Eye (tissue), 1 donor: ENCODE measurements around the gene FBXO2.

ENCODE experiments used
- DNase-seq: peaks from one replicate; pipeline ENCODE4 v3.0.0-alpha.2; 2015

Gene FBXO2, protein sequence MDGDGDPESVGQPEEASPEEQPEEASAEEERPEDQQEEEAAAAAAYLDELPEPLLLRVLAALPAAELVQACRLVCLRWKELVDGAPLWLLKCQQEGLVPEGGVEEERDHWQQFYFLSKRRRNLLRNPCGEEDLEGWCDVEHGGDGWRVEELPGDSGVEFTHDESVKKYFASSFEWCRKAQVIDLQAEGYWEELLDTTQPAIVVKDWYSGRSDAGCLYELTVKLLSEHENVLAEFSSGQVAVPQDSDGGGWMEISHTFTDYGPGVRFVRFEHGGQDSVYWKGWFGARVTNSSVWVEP

DNA sequence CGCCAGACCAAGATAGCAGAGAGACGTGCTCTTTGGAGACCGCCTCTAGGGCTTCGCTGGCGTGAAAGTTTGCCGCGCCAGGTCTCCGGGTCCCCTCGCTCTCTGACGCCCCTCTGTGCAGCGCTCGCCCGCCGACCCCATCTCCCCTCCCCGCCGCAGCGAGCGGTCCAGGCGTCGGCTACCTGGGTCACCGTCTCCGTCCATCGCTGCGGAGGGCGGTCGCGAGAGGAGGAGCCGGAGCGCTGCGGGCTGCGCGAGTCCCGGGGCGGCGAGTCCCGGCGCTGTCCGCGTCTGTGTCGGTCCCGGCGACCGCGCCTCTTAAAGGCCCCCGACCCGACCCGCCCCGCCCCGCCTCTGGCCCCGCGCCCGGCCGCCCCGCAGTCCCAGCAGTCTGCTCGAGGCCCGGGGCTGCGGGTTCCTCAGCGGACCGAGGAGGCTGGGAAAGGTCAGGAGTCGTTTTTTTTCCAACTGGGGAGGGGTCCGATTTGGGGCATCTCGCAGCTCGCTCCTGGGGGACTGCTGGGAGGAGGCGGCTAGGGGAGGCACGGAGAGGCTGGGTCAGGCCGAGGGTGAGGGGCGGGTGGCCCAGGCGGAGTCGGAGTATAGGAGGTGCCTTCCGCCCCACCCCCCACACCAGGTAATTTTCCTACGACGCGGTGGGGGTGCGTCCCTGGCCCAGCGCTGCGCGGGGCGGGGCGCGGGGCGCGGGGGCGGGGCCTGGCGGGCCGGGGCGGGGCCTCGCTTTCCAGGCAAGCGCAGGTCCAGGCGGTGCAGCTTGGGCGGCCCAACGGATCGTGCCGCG, at the start of gene FBXO2, which contains the start of gene FBXO44:
Gene FBXO2 (minus strand): TSS at position 293 of the 802 bp plus-strand sequence. CDS start 89 bp downstream, at position 204.
Gene FBXO44 (plus strand): TSS at position 741 of the 802 bp plus-strand sequence. CDS start 959 bp downstream, outside the sequence.
- DNase-seq: peak; percentile 63

DNA sequence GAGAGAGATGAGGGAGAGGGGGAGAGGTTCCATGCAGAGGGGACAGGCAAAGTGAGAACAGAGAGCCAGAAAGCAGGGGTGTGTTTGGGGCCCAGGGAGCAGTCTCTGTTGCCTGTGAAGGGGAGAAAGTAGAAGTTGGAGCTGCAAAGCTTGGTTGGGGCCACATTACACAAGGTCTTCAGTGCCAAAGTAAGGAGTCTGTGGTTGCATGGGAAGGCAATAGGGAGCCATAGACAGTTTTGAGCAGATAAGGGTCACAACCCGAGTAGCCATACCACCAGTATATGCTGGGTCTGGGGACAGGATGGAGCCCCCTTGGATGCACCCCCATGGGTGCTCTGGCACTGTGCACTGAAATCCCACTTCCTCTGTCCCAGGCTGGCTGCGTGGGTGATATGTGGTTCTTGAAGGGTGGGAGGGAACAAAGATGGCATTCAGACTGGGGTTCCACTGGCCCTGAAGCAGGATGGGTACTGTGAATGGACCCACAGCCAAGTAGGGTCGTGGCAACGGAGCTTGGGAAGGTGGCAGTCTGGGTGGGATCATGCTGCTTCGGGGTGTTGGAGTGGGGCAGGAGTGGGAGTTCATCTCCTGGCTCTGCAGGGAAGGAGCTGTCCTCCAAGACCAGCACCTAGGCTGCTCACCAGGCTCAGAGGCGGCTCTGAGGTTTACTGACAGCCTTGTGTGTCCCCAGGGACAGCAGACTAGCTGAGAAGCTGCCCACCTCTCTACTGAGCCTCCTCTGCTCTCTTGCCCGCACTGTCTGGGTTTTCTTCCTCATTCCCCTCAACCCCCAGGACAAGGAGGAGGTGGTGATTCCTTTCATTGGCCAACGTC, 49.3 kb upstream of the FBXO2 start:
- DNase-seq: no peak

DNA sequence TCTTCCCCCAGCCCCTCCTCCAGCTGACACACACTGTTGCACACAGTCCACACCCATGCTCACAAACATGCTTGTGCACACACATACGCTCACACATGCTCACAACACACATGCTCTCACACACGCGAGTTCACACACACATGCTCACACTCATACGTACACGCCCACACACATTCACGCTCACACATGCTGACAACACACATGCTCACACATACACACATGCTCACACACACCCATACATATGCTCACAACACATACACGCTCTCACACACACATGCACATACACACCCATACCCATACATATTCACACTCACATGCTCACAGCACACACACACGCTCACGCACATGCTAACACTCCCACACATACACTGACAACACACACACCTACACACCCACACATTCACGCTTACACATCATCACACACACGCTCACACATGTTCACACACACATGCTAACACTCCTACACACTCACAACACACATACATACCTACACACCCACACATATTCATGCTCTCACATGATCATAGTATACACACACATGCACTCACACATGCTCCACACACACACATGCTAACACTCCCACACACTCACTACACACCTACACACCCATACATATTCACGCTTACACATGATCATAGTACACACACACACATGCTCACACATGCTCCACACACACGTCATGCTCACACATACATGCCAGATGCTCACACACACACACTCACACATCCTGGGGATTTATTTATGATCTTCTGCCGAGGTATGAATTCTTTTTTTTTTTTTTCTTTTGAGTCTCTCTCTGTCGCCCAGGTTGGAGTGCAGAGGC, 48.0 kb upstream of the FBXO2 start:
- no peak for DNase-seq

DNA sequence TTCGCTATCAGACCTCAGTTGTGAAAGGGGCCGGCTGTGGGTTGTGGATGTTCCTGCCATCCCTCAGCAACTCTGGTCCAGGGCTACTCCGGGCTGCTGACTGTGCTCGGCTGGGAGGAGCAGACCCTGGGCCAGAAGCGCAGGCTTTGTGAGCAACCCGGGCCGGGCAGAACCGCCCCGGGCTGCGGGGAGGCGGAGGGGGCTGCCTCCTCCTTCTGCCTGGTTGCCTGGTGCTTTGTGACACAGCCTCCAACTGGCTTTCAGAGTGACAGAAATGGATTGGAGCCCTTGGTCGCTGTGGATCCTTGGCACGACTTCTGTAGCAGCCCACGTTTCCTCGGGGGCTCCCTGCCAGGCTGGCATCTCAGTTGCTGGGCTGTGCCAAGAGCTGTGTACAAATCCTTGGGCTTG, 47.3 kb upstream of the FBXO2 start:
- DNase-seq: peak; percentile 72

DNA sequence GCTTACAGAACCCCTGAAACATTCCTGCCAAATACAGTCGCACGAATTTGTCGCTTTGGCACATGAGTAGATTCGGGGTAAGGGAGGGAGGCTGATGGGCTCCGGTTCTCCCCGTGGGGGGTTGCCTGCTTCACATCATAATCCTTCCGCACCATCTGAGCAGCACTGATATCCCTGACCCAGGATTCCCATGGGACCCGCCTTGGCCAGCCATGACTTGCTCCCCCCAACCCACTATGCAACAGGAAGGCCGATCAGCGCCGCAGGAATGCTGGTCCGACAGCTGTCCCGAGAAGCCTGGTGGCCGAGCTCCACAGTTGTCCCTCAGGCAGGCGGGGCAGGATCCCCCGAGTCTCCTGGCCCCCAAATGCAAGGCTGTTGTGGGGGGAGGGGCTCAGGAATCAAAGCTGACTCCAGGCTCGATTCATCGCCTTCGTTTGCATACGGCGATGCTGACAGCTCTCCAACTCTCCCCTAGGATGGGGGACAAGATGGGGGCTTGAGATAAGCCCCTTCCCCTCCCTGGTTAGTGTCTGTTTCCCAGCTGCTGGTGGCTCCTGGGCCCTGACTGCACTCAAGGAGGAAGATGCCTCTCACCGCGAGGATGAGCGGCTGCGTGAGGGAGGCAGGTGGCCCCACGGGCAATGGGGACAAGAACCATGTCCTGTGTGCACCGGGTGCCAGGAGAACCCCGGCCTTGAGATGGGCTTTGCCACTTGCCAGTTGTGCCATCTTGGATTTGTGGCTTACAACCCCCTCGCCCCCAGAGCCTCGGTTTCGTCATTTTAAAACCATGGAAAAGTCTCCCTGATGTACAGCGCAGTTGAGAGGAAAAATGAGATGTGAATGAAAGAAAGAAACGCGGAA, 46.6 kb upstream of the FBXO2 start:
- peak; percentile 90 for DNase-seq

DNA sequence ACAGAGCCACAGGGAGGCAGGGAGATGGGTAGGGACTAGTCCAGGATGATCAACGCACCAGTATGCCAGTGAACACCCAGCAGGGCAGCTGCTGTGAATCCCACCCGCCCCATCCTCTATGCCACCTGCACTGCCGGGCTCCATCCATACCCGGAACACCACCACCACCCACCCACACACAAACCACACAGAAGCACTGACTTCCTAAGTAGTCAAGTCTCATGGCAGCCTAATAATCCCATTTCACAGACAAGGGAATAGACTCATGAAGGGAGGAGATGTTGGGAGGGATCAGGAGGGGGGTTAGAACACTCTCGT, 43.6 kb upstream of the FBXO2 start:
- no peak for DNase-seq

DNA sequence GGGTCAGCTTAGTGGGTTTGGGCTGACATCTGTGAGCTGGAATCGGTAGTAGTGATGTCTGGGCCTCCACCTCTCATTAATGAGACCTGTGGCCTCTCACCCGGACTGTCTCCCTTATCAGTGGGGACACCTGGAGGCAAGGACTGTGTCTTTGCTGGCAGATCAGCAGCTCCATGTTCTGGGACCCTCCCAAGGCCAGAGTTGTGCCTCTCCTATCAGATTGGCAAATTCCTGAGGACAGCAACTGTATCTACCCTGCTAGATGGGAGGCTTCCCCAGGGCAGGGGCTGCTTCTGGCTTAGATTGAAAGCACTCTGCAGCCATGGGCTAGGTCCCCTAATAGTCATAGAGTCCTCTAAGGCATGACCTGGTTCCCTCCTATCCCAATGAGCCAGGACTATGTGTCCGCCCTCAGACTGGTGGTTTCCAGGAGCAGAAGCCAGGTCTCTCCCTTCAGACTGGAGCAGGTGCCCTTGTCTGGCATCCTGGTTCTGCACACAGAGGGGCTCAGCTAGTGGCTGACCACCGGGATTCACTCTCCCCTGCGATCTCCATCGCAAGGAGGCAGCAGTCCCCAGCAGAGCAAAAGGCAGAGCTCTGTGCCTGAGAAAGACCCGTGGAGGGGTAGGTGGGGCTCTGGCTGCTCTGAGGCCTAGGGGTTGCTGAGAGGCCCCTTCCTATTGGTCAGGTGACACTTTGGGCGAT, 43.1 kb upstream of the FBXO2 start:
- DNase-seq: no peak

DNA sequence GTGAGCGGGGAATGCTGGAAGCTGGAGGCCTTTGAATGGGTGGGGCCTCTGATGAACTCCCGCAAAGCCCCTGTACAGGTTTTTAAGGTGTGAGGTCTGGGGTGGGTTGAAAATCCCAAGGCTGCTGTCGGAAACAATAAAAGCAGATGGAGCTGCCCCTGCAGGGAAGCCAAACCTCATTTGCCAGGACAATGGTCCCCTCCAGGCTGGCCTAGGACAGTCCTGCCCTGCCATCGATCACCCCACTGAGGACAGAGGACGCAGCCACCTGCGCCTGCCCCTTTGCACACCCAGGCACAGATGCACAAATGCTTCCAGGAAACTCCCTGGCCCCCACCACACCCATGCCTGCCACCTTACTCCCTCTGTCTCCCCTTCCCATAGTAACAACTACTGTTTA, 41.6 kb upstream of the FBXO2 start:
- DNase-seq: no peak

DNA sequence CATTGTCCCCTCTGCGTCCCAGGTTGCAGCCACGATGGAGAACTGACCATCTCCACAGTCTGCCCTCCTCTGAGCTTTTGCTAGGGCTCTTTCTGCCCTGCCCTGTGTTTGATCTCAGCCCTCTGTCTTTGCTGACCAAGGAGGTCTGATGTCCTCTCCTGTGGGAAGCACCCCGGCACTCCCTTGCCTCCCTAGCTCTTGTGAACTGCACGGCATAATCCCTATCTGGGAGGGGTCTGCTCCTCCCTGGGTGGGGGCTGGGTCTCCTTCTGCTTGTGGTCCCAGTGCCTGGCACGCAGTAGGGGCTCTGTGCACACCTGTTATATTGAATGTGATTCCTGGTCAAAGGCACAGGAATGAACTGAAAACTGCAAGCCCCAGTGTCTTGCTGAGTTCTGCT, 39.7 kb upstream of the FBXO2 start:
- no peak for DNase-seq

DNA sequence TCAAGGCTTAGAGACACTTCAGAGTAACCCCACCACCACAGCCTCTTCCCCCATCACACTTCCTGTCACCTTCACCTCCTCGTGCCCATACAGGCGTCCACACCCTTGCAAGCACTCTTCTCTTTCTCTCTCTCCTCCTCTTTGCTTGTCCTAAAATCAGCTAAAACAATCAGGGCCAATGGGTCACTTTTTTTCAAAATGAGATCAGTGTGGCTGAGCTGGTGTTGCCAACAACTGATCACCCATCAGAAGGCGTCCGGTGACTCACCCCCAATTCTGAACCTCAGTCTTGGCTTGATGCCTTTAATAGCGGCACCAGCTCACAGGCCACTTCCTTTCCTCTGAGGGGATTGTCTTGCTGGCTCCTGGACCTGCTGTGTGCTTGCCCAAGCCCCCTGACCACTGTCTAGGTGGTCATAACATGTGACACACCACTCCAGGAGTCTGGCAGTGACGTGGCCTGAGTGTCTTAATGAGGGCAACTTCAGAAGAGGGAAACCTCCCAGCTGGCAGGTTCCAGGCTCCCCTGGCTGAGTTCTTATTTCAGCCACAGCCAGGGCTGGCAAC, 38.9 kb upstream of the FBXO2 start:
- peak; percentile 50 for DNase-seq

DNA sequence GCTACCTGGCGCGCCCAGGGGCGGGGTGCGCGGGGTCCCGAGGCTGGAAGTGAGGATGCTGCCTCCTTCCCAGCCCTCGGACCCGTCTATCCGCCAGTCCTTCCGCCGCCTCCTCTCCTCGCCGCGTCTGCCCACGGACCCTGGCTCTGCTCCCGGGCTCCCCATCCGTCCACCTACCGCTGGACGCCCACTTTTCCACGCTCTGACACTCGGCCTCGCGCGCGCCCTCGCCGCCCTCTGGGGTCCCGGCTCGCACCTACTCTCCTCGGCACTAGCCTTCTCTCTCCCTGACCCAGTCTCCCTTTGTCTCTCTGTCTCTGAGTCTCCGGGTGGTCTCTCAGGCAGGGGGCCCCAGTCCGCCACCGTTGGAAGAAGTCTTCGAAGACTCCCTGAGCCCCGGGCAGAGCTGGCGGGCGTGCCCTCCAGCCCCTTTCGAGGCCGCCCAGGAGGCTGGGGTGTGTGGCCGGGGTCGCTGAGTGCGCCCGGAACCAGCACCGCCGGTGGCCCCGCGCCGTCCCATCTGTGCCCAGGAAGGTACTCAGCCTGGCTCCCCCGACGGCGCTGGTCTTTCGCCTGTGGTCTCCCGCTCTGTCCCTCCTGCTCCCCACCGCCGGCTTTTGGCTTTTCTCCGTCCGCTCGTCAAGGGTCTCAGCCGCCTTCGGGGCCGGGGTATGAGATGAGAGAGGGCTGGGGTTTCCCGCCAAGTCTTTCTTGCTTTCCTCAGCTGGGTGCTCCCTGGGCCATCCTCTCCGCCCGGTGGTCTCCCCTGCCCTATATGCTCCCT, 37.9 kb upstream of the FBXO2 start:
- DNase-seq: peak; percentile 56

DNA sequence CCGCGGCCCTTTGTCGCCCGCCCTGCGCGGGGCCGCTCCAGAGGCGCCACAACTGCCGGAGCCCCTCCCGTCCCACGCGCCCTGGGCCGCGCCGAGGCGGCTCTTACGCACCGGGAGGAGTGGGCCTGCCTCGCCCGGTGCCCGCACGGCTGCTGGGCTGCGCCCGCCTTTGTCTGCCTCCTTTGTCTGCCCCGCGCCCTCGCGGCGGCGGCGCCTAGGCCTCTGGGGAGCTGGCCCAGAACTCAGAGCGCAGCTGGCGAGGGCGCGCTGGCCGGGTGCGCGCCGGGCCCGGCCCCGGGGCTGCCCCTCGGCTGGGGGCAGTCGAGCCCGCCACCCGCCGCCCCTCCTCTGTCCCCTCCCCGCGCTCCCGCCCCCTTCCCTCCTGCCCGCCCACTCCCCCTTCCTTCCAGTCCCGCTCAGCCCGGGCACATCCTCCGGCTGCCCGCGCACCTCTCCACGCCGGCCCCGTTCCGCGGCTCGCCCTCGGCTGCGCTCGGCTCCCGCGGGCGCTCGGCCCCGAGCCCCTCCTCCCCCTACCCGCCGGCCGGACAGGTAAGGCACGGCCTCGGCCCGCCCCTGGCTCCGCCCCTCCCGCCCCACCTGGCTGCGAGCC, 37.2 kb upstream of the FBXO2 start, which contains the start of gene DRAXIN:
Gene DRAXIN (plus strand): TSS at position 409 of the 613 bp plus-strand sequence. CDS start 14,549 bp downstream, outside the sequence.
- peak; percentile 88 for DNase-seq

DNA sequence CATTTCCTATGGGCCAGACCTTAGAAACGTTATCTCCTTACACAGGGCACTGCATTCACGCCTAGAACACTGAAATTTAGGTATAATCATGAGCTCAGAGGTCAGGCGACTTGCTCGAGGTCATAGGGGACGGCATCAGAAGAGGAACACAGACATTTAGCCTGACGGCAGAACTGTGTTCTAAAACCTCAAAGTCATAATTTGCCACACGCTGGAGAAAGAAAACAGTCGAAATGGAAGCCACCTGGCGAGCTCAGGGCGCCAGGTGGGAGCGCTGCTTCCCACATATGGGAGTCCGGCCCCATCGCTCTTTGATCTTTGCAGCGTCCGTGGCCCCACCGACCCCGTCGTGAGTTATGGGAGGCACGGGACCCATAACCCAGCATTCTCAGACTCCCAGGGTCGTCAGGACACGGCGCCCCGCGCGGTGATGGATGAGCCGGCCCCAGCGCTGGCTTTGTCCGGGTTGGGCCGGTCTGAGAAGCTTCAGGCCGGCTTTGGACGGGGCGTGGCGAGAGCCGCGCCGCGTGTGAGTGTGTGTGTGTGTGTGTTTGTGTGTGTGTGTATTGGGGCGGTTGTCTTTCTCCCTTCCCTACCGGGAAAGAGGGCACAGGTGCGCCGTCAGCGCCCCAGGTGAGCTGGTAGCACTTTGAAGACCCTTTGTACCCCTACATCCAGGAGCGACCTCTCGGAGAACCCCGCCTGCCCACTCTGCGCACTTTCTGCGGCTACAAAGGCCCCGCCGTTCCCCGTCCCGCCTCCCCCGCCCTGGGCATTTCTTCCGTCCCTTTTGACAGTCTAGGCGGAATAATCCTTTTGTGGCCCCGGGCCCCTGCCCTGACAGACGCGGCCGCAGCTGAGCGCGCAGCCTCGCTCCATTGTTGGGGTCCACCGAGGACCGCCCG, 36.4 kb upstream of the FBXO2 start:
- DNase-seq: peak; percentile 86

DNA sequence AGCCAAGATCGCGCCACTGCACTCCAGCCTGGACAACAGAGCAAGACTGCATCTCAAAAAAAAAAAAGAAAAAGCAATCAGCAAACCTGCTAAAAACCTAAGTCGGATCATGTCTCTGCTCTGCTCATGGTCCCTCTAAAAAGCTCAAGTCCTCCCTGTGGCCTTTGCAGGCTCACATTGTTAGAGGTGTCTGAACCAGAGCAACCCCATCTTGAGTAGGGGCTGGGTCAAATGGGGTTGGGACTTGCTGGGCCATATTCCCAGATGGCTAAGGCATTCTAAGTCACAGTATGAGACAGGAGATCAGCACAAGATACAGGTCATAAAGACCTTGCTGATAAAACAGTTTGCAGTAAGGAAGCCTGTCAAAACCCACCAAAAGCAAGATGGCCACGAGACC, 34.3 kb upstream of the FBXO2 start:
- DNase-seq: no peak

DNA sequence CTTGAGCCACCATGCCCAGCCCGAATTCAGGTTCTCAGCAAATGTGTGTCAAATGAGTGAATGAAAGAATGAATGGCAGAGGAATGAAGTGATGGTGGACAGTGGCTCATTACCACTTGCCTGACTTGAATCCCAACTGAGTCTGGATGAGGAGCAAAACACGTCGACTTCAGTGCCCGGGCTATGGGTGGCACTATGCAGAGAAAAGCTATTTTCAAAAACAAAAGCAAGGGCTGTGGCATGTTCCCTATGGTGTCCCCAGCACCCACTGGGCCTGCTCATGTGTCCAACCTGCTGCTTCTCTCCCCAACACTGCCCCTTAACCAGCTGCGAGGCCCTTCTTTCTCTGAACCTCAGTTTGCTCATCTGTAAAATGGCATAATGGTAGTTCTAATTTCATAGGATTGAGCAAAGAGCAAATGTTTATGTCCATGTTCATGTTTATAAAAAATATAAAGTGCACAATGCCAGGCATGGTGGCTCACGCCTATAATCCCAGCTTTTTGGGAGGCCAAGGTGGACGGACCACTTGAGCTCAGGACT, 31.1 kb upstream of the FBXO2 start:
- no peak for DNase-seq

DNA sequence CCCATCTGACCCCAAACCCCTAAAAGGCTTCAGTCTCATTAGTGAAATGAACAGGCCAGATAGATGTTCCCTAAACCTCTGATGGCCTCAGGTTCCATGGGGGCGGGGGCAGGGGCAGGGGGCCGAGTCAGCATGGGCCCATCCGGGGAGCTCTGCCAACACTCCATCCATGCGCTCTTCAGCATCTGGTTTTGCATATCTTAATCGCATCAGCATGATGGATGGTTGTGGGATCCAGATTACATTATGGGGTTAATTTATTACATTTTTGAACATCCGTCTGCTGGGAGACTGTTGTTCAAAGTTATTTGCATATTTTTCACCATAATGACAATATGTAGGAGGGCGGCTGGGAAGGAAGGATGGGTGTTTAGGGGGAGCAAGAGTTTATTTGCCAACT, 29.8 kb upstream of the FBXO2 start:
- DNase-seq: no peak

DNA sequence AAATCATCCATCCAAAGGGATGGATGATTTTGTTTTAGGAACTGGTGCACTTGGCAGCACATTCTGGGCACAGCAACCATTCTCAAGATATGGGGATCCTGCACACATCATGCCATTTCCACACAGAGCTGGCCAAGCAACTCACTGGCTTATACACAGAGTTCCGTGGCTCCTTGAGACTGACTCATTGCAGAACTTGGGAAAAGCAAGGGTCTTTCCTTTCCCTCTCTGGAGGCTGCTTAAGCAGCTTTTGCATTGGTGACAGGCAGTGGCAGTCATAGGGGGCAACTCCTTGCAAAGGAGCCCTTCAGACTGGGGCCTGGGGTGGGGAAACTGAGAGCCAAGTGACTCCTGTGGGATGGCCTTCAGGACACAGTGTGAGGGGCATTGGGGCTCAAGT, 28.6 kb upstream of the FBXO2 start:
- no peak for DNase-seq
